ENCODE data around the gene PWWP2A.
"Not testable (repeated sequence)": the region's sequence is repeated elsewhere in the genome, so short reads cannot be mapped to it uniquely, and the experiment has no call there.

Gene PWWP2A

GRCh38 chr5:160119142-160119904, at the start of gene PWWP2A:
Gene PWWP2A, minus strand, starts transcription at chr5:160119450. Its CDS starts 62 bp downstream, at chr5:160119388.
- H3K4me3 ChIP-seq (ENCODE audit: low read depth, low read length) = peak within 1 kb of the TSS; percentile 67
- DNase-seq (ENCODE audit: low read depth) = peak; percentile 100

GRCh38 chr5:160167624-160168165, 48.4 kb upstream of the PWWP2A start:
- DNase-seq (ENCODE audit: low read depth) = no peak
- H3K4me3 ChIP-seq (ENCODE audit: low read depth, low read length) = no peak overlapping the region

- DNase-seq (ENCODE audit: low read depth) = no peak
- no peak overlapping the region for H3K4me3 ChIP-seq (ENCODE audit: low read depth, low read length)
These were observed 47.8 kb upstream of the PWWP2A start for GRCh38 chr5:160166973-160167623.

GRCh38 chr5:160166069-160166972, 47.1 kb upstream of the PWWP2A start:
- no peak overlapping the region for H3K4me3 ChIP-seq (ENCODE audit: low read depth, low read length)

GRCh38 chr5:160165137-160166068, 46.2 kb upstream of the PWWP2A start:
- DNase-seq (ENCODE audit: low read depth) = peak; percentile 99
- H3K4me3 ChIP-seq (ENCODE audit: low read depth, low read length) = peak overlapping the region; percentile 10

More at GRCh38 chr5:160166069-160166972, 47.1 kb upstream of the PWWP2A start:
- no peak for DNase-seq (ENCODE audit: low read depth)

GRCh38 chr5:160162910-160163309, 43.7 kb upstream of the PWWP2A start:
- H3K4me3 ChIP-seq (ENCODE audit: low read depth, low read length) = no peak overlapping the region
- no peak for DNase-seq (ENCODE audit: low read depth)

GRCh38 chr5:160161626-160162025, 42.4 kb upstream of the PWWP2A start:
- DNase-seq (ENCODE audit: low read depth) = no peak
- no peak overlapping the region for H3K4me3 ChIP-seq (ENCODE audit: low read depth, low read length)

- not testable (repeated sequence) for H3K4me3 ChIP-seq (ENCODE audit: low read depth, low read length); DNase-seq (ENCODE audit: low read depth)
These were observed 41.6 kb upstream of the PWWP2A start for GRCh38 chr5:160160875-160161274.

GRCh38 chr5:160159991-160160792, 40.9 kb upstream of the PWWP2A start:
- DNase-seq (ENCODE audit: low read depth) = peak; percentile 31
- no peak overlapping the region for H3K4me3 ChIP-seq (ENCODE audit: low read depth, low read length)

GRCh38 chr5:160158087-160158486, 38.8 kb upstream of the PWWP2A start:
- no peak overlapping the region for H3K4me3 ChIP-seq (ENCODE audit: low read depth, low read length)
- no peak for DNase-seq (ENCODE audit: low read depth)

- no peak overlapping the region for H3K4me3 ChIP-seq (ENCODE audit: low read depth, low read length)
- no peak for DNase-seq (ENCODE audit: low read depth)
These were observed 35.9 kb upstream of the PWWP2A start for GRCh38 chr5:160155017-160155750.

GRCh38 chr5:160152901-160153300, 33.7 kb upstream of the PWWP2A start:
- DNase-seq (ENCODE audit: low read depth) = no peak
- H3K4me3 ChIP-seq (ENCODE audit: low read depth, low read length) = no peak overlapping the region

- DNase-seq (ENCODE audit: low read depth) = no peak
- no peak overlapping the region for H3K4me3 ChIP-seq (ENCODE audit: low read depth, low read length)
These were observed 33.0 kb upstream of the PWWP2A start for GRCh38 chr5:160152287-160152686.

- H3K4me3 ChIP-seq (ENCODE audit: low read depth, low read length) = no peak overlapping the region
- DNase-seq (ENCODE audit: low read depth) = no peak
These were observed 31.8 kb upstream of the PWWP2A start for GRCh38 chr5:160151017-160151416.

GRCh38 chr5:160150381-160150780, 31.1 kb upstream of the PWWP2A start:
- no peak overlapping the region for H3K4me3 ChIP-seq (ENCODE audit: low read depth, low read length)
- no peak for DNase-seq (ENCODE audit: low read depth)

- DNase-seq (ENCODE audit: low read depth); H3K4me3 ChIP-seq (ENCODE audit: low read depth, low read length): not testable (repeated sequence)
These were observed 25.2 kb upstream of the PWWP2A start for GRCh38 chr5:160144436-160144835.

GRCh38 chr5:160134332-160134731, 15.1 kb upstream of the PWWP2A start:
- H3K4me3 ChIP-seq (ENCODE audit: low read depth, low read length) = no peak overlapping the region

More at GRCh38 chr5:160134332-160134731, 15.1 kb upstream of the PWWP2A start:
- no peak for DNase-seq (ENCODE audit: low read depth)

Measured in skeletal muscle cell (primary cell).